Subcutaneous adipose tissue (tissue), 4 donors: ENCODE results near the gene NARS2. TPM values are rescaled to one million over a fixed set of nuclear protein-coding genes. Genes with fewer than 3 reads are reported as not detected.

Experiments used
- CTCF ChIP-seq: fragments of 450-650 bp; IDR thresholded peaks from one replicate; pipeline ENCODE4 v1.5.1; 2016; ENCODE audit warnings: low read depth, mild to moderate bottlenecking, control low read depth, antibody characterized with exemption, moderate library complexity
- total RNA-seq, 4 donors: library from RNA; depleted of rRNA; stranded (reverse); fragments of >200 nt; gene quantifications; one replicate each; pipeline ENCODE4 v1.1.0, GENCODE V29; 2016

The NARS2 gene
- 10 to 100 TPM; 11.4 to 17.3 (median 15.2) TPM for total RNA-seq

GRCh38 chr11:78574386-78575381 is at the start of gene NARS2:
Gene NARS2 (minus strand): TSS chr11:78574864. CDS start chr11:78574488, 376 bp downstream.
- TF ChIP-seq CTCF, result no peak

- no peak for TF ChIP-seq CTCF
These were observed 48.0 kb upstream of the NARS2 start for GRCh38 chr11:78622666-78623065.

GRCh38 chr11:78620159-78620558 is 45.5 kb upstream of the NARS2 start:
- no peak for TF ChIP-seq CTCF

GRCh38 chr11:78615724-78616123 is 41.1 kb upstream of the NARS2 start:
- no peak for TF ChIP-seq CTCF

- no peak for TF ChIP-seq CTCF
These were observed 38.7 kb upstream of the NARS2 start for GRCh38 chr11:78613378-78613813.

GRCh38 chr11:78612721-78613377 is 38.2 kb upstream of the NARS2 start:
- no peak for TF ChIP-seq CTCF

GRCh38 chr11:78607696-78608095 is 33.0 kb upstream of the NARS2 start:
- no peak for TF ChIP-seq CTCF
